ENCODE results near the gene TCP11X2. TPM values are rescaled to one million over a fixed set of nuclear protein-coding genes. Genes with fewer than 3 reads are reported as not detected.
"Not testable (repeated sequence)": the region's sequence is repeated elsewhere in the genome, so short reads cannot be mapped to it uniquely, and the experiment has no call there.

Gene TCP11X2
- not detected in 2 replicates for polyA plus RNA-seq (2011; rRNA removed)
- not detected in 2 replicates for polyA minus RNA-seq (2011; rRNA and poly(A)+ RNA removed)

GRCh38 chrX:102471762-102472220 is at the start of gene TCP11X2:
TSS of gene TCP11X2 (minus strand) at chrX:102471812.
- CTCF ChIA-PET; H3K27ac ChIP-seq (ENCODE audit: low read depth, low read length): not testable (repeated sequence)

GRCh38 chrX:102517326-102517725 is 45.7 kb upstream of the TCP11X2 start:
- DNase-seq (ENCODE audit: low read depth, low spot score) = no peak
- CTCF ChIA-PET = interaction anchor here (0.7 to 1.3 kb wide), 3 partner anchors 174 to 349 kb away, joined by 4 to 6 read pairs (median 4); no protein-coding TSS in a partner anchor
- Histone ChIP-seq H3K27me3 (ENCODE audit: control insufficient read depth, insufficient read depth, low read length) (no peaks in the 10 kb centered on the region), H3K4me3 (ENCODE audit: low read depth, low read length) (no peak overlapping the region), H3K9me3 (ENCODE audit: control insufficient read depth, insufficient read depth, low read length) (no peaks in the 10 kb centered on the region), H3K27ac (ENCODE audit: low read depth, low read length) (no peak overlapping the region)
- TF ChIP-seq CTCF (IDR thresholded peaks at IDR 0.05; ENCODE audit: low read depth, low read length) = 0 out of 2 replicates have a peak, but pooled peaks have one; percentile 19
- POLR2A ChIA-PET = no interaction called here

More at GRCh38 chrX:102471762-102472220, at the start of gene TCP11X2:
- H3K4me3 ChIP-seq (ENCODE audit: low read depth, low read length); POLR2A ChIA-PET; H3K27me3 ChIP-seq (ENCODE audit: control insufficient read depth, insufficient read depth, low read length); H3K9me3 ChIP-seq (ENCODE audit: control insufficient read depth, insufficient read depth, low read length); DNase-seq (ENCODE audit: low read depth, low spot score): not testable (repeated sequence)

DNA sequence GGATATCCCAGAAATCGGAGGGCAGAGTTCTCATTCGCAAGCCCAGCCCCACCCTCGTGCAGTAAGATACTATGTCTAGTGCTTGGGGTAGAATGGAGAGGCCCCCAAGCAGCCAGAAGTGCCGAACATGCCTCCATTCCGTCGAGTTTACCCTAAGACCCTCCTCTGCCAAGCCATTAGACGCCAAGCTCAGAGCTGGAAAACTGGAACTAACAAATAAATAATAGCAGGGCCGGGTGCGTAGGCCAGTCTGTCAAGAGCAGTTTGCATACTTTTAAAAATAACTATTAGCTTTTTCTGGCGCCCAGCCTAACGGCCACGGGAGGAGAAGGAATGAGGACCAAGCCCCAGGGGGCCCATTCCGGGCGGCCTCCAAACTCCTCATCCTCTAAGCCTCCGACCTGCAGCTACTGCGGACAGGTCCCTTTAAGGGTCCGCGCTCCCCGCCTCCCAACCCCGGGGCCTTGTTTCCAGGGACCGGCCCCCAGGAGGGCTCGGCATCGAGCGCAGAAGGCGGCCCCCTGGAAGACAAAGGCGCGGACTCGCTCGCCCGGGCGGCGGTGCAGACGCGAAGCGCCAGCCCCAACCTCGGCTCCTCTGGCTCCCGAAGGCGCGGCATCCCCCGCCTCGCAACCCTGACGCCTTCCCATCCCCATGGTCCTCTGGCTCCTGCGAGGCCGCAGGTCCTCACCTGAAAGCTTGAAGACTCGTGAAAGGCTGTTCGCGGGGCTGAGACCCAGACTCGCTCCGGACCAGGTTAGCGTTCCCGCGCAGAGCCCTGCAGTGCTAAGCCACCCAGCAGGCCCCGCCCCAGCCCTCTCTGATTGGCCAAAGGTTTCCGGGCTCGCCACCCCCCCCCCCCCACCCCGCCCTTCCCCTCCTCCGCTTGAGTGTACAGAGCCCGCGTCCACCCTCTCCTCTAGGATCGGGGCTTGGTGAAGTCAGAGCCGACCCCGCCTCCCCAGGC is 44.6 kb upstream of the TCP11X2 start, which contains the start of gene TMSB15A:
Gene TMSB15A (minus strand): TSS at position 765 of the 967 bp plus-strand sequence.
- Histone ChIP-seq H3K27me3 (ENCODE audit: control insufficient read depth, insufficient read depth, low read length) (no peaks in the 10 kb centered on the region), H3K9me3 (ENCODE audit: control insufficient read depth, insufficient read depth, low read length) (no peaks in the 10 kb centered on the region), H3K27ac (ENCODE audit: low read depth, low read length) (no peak within 1 kb of the TSS), H3K4me3 (ENCODE audit: low read depth, low read length) (peak within 1 kb of the TSS; percentile 68)
- ChIA-PET POLR2A (no interaction called here), CTCF (interaction anchor here (0.7 to 1.5 kb wide), 5 partner anchors 173 to 350 kb away, joined by 3 to 6 read pairs (median 4); no protein-coding TSS in a partner anchor)
- no peak for TF ChIP-seq CTCF (IDR thresholded peaks at IDR 0.05; ENCODE audit: low read depth, low read length)
- DNase-seq (ENCODE audit: low read depth, low spot score) = no peak

- CTCF ChIA-PET = no interaction called here
- POLR2A ChIA-PET = no interaction called here
- TF ChIP-seq CTCF (IDR thresholded peaks at IDR 0.05; ENCODE audit: low read depth, low read length) = no peak
These were observed 42.9 kb upstream of the TCP11X2 start for GRCh38 chrX:102514536-102514935.

DNA sequence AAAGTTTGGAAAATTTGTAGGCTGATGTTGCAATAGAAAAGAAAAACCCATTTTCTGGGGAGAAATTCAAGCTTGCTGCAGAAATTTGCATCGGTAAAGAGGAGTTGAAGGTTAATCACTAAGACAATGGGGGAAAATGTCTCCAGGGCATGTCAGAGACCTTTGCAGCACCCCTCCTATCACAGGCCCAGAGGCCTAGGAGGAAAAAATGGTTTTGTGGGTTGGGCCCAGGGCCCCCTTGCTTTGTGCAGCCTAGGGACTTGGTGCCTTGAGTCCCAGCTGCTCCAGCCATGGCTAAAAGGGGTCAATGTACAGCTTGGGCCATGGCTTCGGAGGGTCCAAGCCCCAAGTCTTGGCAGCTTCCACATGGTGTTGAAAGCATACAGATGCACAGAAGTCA is 27.1 kb upstream of the TCP11X2 start:
- ChIA-PET POLR2A (no interaction called here), CTCF (no interaction called here)
- Histone ChIP-seq H3K27me3 (ENCODE audit: control insufficient read depth, insufficient read depth, low read length) (no peaks in the 10 kb centered on the region), H3K27ac (ENCODE audit: low read depth, low read length) (no peak overlapping the region), H3K4me3 (ENCODE audit: low read depth, low read length) (no peak overlapping the region), H3K9me3 (ENCODE audit: control insufficient read depth, insufficient read depth, low read length) (no peaks in the 10 kb centered on the region)
- no peak for DNase-seq (ENCODE audit: low read depth, low spot score)
- TF ChIP-seq CTCF (IDR thresholded peaks at IDR 0.05; ENCODE audit: low read depth, low read length) = no peak

More at GRCh38 chrX:102514536-102514935, 42.9 kb upstream of the TCP11X2 start:
- Histone ChIP-seq H3K27ac (ENCODE audit: low read depth, low read length) (no peak overlapping the region), H3K9me3 (ENCODE audit: control insufficient read depth, insufficient read depth, low read length) (no peaks in the 10 kb centered on the region), H3K4me3 (ENCODE audit: low read depth, low read length) (no peak overlapping the region), H3K27me3 (ENCODE audit: control insufficient read depth, insufficient read depth, low read length) (no peaks in the 10 kb centered on the region)
- no peak for DNase-seq (ENCODE audit: low read depth, low spot score)
